ENCODE measurements around the gene ANKRD27. TPM values are rescaled to one million over a fixed set of nuclear protein-coding genes. Genes with fewer than 3 reads are reported as not detected.

Gene ANKRD27
- total RNA-seq, 1 donor from 2014 or later = 15.3 TPM

DNA sequence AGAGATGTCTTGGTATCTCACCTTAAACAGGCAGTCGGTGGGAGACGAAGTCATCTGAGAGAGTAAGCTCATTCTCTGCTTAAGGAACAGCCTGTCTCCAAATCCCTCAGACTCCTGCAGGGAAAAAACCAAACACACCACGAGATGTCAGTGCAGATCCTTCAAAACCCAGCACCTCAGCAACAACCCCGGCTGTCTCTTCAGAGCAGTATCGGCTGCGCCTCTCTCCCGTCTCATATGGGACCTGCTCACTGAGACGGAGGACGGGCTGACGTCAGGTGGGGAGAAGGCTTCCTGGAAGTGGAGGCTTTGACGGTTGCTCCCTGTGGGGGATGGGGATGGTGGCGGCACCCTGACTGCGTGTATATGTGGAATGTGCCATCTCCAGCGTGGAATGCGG, 43.6 kb downstream of the ANKRD27 start:
- no peak overlapping the region for H3K4me3 Mint-ChIP-seq (ENCODE audit: unreplicated experiment)
- TF ChIP-seq, protein P1, sequence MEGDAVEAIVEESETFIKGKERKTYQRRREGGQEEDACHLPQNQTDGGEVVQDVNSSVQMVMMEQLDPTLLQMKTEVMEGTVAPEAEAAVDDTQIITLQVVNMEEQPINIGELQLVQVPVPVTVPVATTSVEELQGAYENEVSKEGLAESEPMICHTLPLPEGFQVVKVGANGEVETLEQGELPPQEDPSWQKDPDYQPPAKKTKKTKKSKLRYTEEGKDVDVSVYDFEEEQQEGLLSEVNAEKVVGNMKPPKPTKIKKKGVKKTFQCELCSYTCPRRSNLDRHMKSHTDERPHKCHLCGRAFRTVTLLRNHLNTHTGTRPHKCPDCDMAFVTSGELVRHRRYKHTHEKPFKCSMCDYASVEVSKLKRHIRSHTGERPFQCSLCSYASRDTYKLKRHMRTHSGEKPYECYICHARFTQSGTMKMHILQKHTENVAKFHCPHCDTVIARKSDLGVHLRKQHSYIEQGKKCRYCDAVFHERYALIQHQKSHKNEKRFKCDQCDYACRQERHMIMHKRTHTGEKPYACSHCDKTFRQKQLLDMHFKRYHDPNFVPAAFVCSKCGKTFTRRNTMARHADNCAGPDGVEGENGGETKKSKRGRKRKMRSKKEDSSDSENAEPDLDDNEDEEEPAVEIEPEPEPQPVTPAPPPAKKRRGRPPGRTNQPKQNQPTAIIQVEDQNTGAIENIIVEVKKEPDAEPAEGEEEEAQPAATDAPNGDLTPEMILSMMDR (IDR thresholded peaks at IDR 0.05; ENCODE audit: partially characterized antibody, unreplicated experiment) = no peak
- no peaks in the 10 kb centered on the region for H3K4me1 Mint-ChIP-seq (ENCODE audit: low read depth, unreplicated experiment)
- no peaks in the 10 kb centered on the region for H3K9me3 Mint-ChIP-seq (ENCODE audit: unreplicated experiment)
- no peaks in the 10 kb centered on the region for H3K36me3 Mint-ChIP-seq (ENCODE audit: unreplicated experiment)
- peaks cover 4% of the 10 kb centered on the region for H3K27me3 Mint-ChIP-seq (ENCODE audit: unreplicated experiment)
- no peak overlapping the region for H3K27ac Mint-ChIP-seq (ENCODE audit: unreplicated experiment)
- DNase-seq = no peak

GRCh38 chr19:32630338-32630737, 44.6 kb downstream of the ANKRD27 start:
- no peak for DNase-seq
- H3K27ac Mint-ChIP-seq (ENCODE audit: unreplicated experiment) = no peak overlapping the region
- H3K4me1 Mint-ChIP-seq (ENCODE audit: low read depth, unreplicated experiment) = no peaks in the 10 kb centered on the region
- no peak overlapping the region for H3K4me3 Mint-ChIP-seq (ENCODE audit: unreplicated experiment)
- no peaks in the 10 kb centered on the region for H3K36me3 Mint-ChIP-seq (ENCODE audit: unreplicated experiment)
- H3K27me3 Mint-ChIP-seq (ENCODE audit: unreplicated experiment) = peaks cover 2% of the 10 kb centered on the region
- TF ChIP-seq, protein P1 (IDR thresholded peaks at IDR 0.05; ENCODE audit: partially characterized antibody, unreplicated experiment) = no peak
- no peaks in the 10 kb centered on the region for H3K9me3 Mint-ChIP-seq (ENCODE audit: unreplicated experiment)

DNA sequence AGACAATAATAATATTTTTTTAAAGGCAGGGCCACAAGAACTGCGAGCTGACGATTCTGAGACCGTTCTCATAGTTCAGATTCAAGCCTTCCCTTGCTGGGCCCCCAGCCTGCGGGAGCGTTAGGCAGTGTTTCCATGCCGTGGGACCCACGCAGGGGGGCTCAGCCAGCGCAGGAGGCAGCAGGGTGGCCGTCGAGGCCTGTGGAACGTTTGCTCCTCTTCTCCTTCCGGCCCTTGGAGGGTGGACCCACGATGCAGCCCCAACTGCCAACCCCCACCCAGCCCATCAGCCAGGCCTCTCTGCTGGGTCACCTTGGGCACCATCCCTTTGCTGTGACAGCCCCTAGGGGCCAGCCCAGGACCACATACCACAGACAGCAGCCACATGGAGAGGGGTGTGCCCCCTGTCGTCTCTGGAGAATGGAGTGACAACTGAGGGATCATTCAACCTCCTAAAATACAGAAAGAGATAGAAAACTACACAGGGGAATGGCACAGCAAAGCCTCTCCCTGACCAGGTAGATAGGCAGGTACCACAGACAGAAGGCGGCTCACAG, 47.2 kb downstream of the ANKRD27 start:
- DNase-seq = no peak
- no peaks in the 10 kb centered on the region for H3K36me3 Mint-ChIP-seq (ENCODE audit: unreplicated experiment)
- TF ChIP-seq, protein P1 (IDR thresholded peaks at IDR 0.05; ENCODE audit: partially characterized antibody, unreplicated experiment) = no peak
- H3K9me3 Mint-ChIP-seq (ENCODE audit: unreplicated experiment) = no peaks in the 10 kb centered on the region
- no peaks in the 10 kb centered on the region for H3K4me1 Mint-ChIP-seq (ENCODE audit: low read depth, unreplicated experiment)
- no peaks in the 10 kb centered on the region for H3K27me3 Mint-ChIP-seq (ENCODE audit: unreplicated experiment)
- no peak overlapping the region for H3K27ac Mint-ChIP-seq (ENCODE audit: unreplicated experiment)
- H3K4me3 Mint-ChIP-seq (ENCODE audit: unreplicated experiment) = no peak overlapping the region

DNA sequence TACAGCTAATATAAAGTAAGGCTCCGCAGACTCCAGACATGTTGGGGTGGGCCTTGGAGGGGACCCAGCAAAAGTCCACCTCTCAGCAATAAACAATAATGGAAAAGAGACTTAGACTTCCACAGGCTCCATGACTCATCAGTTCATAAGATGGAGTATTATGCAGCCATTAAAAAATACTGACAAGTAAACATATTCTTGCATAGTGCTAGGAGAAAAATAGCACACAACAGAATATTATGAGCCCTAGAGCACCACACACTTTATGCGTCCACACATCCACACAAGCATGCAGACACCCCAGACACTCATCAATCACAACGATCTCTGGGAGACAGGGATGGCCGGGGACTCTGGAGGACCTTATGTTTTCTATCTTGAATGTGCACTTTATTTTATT, 48.0 kb downstream of the ANKRD27 start:
- Mint-ChIP-seq H3K9me3 (ENCODE audit: unreplicated experiment) (no peaks in the 10 kb centered on the region), H3K27ac (ENCODE audit: unreplicated experiment) (no peak overlapping the region)
- TF ChIP-seq, protein P1 (IDR thresholded peaks at IDR 0.05; ENCODE audit: partially characterized antibody, unreplicated experiment) = no peak

DNA sequence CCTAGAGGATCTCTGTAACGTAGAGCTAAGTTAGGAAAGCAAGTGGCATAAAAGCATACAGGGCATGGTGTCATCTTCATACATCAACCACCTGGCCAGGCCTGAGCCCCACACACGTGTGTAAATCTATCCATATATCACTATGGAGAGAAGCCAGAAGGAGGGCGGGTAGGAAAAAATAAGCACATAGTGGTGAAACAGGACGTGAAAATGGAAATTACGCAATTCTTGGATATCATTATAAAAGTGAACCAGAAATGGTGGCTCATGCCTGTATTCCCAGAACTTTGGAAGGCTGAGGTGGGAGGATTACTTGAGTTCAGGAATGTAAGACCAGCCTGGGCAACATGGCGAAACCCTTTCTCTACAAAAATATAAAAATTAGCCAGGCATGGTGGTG, 50.6 kb downstream of the ANKRD27 start:
- Mint-ChIP-seq H3K36me3 (ENCODE audit: unreplicated experiment) (peaks cover 11% of the 10 kb centered on the region), H3K27me3 (ENCODE audit: unreplicated experiment) (peaks cover 1% of the 10 kb centered on the region), H3K9me3 (ENCODE audit: unreplicated experiment) (no peaks in the 10 kb centered on the region), H3K4me3 (ENCODE audit: unreplicated experiment) (no peak overlapping the region), H3K4me1 (ENCODE audit: low read depth, unreplicated experiment) (peaks cover 2% of the 10 kb centered on the region), H3K27ac (ENCODE audit: unreplicated experiment) (no peak overlapping the region)
- no peak for DNase-seq
- TF ChIP-seq, protein P1 (IDR thresholded peaks at IDR 0.05; ENCODE audit: partially characterized antibody, unreplicated experiment) = no peak

More for the DNA sequence above, 48.0 kb downstream of the ANKRD27 start:
- DNase-seq = no peak
- Mint-ChIP-seq H3K4me3 (ENCODE audit: unreplicated experiment) (no peak overlapping the region), H3K27me3 (ENCODE audit: unreplicated experiment) (peaks cover 1% of the 10 kb centered on the region), H3K4me1 (ENCODE audit: low read depth, unreplicated experiment) (peaks cover 2% of the 10 kb centered on the region), H3K36me3 (ENCODE audit: unreplicated experiment) (peaks cover 6% of the 10 kb centered on the region)

All from glutamatergic neuron (in vitro differentiated cells).